ENCODE data around the gene ENOX1.

DNA sequence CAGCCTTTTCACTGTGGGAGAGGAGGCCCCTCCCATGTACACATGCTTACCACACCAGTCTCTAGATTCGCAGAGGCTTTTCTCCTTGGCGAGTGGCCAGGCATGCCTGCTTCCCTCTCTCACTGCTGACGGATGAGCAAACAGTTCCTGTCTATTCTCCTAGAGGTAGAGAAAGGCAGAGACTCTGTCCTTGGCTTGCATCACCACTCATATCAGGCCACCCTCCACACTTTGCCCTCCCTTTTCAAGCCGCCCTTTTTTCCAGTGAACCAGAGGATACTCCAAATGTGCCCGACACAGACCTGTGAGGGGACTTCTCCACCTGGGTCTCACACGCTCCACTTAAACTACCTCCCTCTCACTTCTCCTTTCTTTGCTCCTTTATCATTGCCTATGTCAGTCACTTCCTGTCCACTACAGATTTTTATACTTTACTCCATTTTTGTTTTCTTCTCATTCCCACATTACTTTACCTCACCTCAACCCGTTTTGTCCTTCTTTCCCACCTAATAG, 478.8 kb downstream of the ENOX1 start:
- TF ChIP-seq, protein P1, sequence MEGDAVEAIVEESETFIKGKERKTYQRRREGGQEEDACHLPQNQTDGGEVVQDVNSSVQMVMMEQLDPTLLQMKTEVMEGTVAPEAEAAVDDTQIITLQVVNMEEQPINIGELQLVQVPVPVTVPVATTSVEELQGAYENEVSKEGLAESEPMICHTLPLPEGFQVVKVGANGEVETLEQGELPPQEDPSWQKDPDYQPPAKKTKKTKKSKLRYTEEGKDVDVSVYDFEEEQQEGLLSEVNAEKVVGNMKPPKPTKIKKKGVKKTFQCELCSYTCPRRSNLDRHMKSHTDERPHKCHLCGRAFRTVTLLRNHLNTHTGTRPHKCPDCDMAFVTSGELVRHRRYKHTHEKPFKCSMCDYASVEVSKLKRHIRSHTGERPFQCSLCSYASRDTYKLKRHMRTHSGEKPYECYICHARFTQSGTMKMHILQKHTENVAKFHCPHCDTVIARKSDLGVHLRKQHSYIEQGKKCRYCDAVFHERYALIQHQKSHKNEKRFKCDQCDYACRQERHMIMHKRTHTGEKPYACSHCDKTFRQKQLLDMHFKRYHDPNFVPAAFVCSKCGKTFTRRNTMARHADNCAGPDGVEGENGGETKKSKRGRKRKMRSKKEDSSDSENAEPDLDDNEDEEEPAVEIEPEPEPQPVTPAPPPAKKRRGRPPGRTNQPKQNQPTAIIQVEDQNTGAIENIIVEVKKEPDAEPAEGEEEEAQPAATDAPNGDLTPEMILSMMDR (IDR thresholded peaks at IDR 0.05) = no peak
- TF ChIP-seq CREM (CRISPR knock-in tag; IDR thresholded peaks at IDR 0.05) (no peak), TP53 (CRISPR knock-in tag; IDR thresholded peaks at IDR 0.05) (no peak), SMAD4 (CRISPR knock-in tag; IDR thresholded peaks at IDR 0.05) (no peak), KAT7 (CRISPR knock-in tag; IDR thresholded peaks at IDR 0.05; ENCODE audit: borderline replicate concordance) (no peak), SP1 (CRISPR knock-in tag; conservative IDR thresholded peaks at IDR 0.05) (no peak)
- TF ChIP-seq, protein P2, sequence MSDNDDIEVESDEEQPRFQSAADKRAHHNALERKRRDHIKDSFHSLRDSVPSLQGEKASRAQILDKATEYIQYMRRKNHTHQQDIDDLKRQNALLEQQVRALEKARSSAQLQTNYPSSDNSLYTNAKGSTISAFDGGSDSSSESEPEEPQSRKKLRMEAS (CRISPR knock-in tag; IDR thresholded peaks at IDR 0.05) = no peak
- TF ChIP-seq, protein P3, sequence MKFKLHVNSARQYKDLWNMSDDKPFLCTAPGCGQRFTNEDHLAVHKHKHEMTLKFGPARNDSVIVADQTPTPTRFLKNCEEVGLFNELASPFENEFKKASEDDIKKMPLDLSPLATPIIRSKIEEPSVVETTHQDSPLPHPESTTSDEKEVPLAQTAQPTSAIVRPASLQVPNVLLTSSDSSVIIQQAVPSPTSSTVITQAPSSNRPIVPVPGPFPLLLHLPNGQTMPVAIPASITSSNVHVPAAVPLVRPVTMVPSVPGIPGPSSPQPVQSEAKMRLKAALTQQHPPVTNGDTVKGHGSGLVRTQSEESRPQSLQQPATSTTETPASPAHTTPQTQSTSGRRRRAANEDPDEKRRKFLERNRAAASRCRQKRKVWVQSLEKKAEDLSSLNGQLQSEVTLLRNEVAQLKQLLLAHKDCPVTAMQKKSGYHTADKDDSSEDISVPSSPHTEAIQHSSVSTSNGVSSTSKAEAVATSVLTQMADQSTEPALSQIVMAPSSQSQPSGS (CRISPR knock-in tag; IDR thresholded peaks at IDR 0.05; ENCODE audit: borderline replicate concordance, low read depth) = no peak
